GM10266 (cell line): ENCODE results near the gene TMEM135.

ENCODE experiments used
- DNase-seq: peaks from one replicate; pipeline ENCODE4 v3.0.0; 2012; ENCODE audit errors: extremely low spot score
- TF ChIP-seq, protein P1 (sequence below): IDR thresholded peaks from 2 replicates; pipeline ENCODE4 v1.5.1; 2012; ENCODE audit warnings: mild to moderate bottlenecking, low read depth; ENCODE audit not compliant: control insufficient read depth, insufficient read depth; ENCODE audit errors: missing control alignments

TMEM135 gene

DNA sequence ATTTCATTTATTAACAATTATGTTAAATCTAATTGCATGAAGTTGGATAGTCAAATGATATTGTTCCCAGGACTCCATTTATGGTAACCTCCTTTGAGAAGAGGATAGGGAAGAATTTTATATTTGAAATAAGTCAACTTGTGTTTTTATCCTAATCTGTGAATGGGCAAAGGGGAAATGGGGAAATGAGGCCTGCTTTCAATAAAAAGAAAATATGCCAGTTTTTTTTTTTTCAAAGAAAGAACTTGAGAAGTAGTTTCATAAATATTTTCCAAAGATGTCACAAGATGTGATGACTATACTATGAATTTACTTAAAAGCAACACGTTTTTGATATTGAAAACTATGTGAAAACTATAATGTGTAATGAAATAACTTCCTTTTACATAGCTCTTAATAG lies 201.8 kb downstream of the TMEM135 start:
- TF ChIP-seq, protein P1, sequence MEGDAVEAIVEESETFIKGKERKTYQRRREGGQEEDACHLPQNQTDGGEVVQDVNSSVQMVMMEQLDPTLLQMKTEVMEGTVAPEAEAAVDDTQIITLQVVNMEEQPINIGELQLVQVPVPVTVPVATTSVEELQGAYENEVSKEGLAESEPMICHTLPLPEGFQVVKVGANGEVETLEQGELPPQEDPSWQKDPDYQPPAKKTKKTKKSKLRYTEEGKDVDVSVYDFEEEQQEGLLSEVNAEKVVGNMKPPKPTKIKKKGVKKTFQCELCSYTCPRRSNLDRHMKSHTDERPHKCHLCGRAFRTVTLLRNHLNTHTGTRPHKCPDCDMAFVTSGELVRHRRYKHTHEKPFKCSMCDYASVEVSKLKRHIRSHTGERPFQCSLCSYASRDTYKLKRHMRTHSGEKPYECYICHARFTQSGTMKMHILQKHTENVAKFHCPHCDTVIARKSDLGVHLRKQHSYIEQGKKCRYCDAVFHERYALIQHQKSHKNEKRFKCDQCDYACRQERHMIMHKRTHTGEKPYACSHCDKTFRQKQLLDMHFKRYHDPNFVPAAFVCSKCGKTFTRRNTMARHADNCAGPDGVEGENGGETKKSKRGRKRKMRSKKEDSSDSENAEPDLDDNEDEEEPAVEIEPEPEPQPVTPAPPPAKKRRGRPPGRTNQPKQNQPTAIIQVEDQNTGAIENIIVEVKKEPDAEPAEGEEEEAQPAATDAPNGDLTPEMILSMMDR, result no peak

DNA sequence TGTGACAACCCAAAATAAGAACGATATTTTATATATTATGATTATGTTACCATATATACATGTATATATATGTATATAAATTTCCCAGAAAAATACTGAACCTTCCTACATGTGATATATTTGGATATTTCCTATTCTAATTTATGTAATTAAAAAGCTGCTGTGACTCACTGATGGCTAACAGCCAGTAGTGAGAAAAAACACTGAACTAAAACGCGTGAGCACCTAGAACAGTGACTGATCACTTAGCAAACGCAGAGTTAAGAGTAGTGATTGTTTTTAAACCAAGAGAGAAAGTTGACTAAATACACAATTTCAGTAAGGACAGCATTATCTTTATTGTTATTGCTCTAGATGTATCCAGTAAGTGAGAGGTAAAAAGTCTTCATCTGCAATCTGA lies 213.8 kb downstream of the TMEM135 start:
- DNase-seq, result no peak
- TF ChIP-seq, protein P1, result no peak

More for the DNA sequence above, 201.8 kb downstream of the TMEM135 start:
- DNase-seq, result no peak

DNA sequence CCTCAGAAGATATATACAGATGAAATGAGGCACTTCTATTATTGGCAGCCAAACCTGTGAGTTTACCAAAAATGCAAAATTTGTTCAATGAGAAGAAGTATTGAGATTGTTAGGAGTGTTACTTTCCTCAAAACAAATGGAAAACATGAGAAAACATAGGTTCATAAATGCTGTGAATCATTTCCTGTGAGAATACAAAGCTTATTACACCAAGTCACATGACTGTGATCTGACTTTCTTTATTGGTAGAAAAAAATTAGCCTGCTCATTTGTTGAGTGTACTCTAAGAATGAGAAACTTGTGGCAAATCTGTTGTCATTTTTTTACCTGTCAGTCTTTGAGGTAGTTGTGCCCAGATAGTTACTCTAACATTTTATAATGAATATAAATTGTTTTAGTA lies 215.1 kb downstream of the TMEM135 start:
- DNase-seq, result no peak
- TF ChIP-seq, protein P1, result no peak

DNA sequence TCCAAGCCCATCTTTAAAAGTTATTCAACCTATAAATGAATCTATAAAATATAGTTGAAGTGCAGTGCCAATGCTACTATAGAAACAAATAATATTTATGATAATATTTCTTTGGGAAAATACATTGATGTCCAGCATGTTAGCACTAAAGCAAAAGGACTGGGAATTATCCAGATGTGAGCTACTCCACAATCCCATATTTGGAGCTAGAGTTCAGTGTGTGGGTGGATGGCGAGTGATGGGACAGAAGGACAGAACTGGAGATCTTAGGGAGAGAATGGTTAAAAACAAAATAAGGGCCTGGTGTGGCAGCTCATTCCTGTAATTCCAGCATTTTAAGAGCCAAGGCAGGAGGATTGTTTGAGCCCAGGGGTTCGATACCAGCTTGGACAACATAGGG lies 216.8 kb downstream of the TMEM135 start:
- TF ChIP-seq, protein P1, result no peak
- DNase-seq, result no peak

DNA sequence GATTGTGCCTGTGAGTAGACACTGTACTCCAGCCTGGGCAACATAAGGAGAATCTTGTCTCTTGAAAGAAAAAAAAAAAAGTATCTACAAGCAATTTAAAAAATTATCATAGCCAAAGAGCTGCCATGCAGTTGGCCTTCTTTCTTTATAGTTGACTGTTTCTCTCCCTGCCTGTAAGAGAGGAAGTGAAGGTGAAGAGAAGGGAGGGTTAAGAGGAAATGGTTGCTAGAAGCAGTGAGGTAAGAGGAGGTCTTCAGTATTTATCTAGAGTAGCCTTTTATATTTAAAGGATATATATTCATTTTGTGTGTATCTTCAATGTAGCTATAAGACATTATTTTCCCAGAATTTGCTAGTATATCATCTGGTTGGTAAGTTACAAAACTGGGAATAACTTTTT lies 217.9 kb downstream of the TMEM135 start:
- TF ChIP-seq, protein P1, result no peak

DNA sequence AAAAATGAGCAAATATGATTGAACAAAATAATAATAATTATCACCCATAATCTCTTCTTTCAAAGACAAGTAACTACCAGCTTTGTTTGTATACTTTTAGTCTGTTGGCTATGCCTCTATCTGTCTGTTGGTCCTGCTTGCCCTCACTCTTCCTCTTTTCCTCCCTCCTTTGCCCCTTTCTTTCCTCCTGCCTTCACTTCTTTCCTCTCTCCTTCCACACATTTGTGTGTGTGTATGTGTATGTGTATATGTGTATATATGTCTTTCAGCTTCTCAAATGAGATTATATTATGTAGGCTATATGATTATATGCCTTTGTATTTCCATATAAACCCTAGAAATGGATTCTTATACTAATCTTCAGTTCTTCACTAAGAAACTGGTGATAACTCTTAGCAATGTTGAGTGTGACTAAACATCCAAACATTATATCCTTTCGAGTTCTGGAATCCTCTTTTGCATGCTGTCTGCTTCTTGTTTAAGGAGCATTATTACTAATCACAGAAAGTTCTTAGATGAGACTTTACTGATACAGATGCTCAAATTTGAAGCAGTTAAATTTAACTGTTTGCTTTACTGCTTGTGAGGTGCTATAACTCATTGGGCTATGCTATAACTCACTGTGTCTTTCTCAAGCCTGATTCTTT lies 219.1 kb downstream of the TMEM135 start:
- DNase-seq, result no peak
- TF ChIP-seq, protein P1, result no peak

More for the DNA sequence above, 217.9 kb downstream of the TMEM135 start:
- no peak for DNase-seq

DNA sequence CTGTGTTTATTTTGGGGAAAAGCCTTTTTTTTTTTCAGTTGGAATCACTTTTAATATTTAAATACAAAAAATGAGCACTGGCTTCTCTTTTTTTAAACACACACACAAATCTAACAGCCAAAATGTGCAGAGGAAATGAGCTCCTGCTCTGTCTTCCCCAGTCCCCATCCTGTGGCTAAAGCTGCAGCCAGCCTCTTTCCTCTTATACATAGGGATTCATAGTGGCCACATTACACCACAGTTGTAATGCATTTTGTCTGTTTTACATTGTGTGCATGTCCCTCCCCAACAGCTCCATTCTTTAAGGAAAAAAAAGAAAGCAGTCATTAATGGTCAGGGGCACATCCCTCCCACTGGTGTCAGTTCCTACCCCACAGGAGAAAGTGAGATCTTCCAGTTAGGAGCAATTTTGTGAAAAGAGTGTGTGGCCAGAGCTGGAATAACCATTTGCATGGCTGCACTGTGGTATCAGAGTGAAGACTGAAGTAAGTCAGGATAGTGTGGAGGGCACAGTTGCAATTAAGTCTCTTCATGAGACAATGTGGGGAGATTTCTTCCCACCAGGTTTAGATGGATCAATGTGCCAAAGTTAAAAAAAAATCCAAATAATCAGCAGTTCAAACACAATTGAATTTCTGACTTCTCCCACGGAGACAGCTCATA lies 220.6 kb downstream of the TMEM135 start:
- no peak for DNase-seq
- TF ChIP-seq, protein P1, result no peak
